Measurements from ENCODE around the gene PRKAG2. TPM values are rescaled to one million over a fixed set of nuclear protein-coding genes. Genes with fewer than 3 reads are reported as not detected.

The PRKAG2 gene
- total RNA-seq, 1 donor: 42.7 TPM

GRCh38 chr7:151777908-151778670 lies 98.8 kb downstream of the PRKAG2 start:
- H3K27me3 ChIP-seq (ENCODE audit: insufficient read depth, low read length): no peaks in the 10 kb centered on the region
- peaks cover 8% of the 10 kb centered on the region for H3K4me1 ChIP-seq (ENCODE audit: insufficient read depth, low read length)
- H3K9me3 ChIP-seq (ENCODE audit: low read depth, low read length): no peaks in the 10 kb centered on the region
- no peak overlapping the region for H3K4me3 ChIP-seq (ENCODE audit: low read length)

- no peak overlapping the region for H3K4me3 ChIP-seq (ENCODE audit: low read length)
- H3K27me3 ChIP-seq (ENCODE audit: insufficient read depth, low read length): no peaks in the 10 kb centered on the region
- H3K9me3 ChIP-seq (ENCODE audit: low read depth, low read length): no peaks in the 10 kb centered on the region
- peaks cover 2% of the 10 kb centered on the region for H3K4me1 ChIP-seq (ENCODE audit: insufficient read depth, low read length)
Observed at GRCh38 chr7:151777495-151777880, 99.4 kb downstream of the PRKAG2 start.

- no peaks in the 10 kb centered on the region for H3K27me3 ChIP-seq (ENCODE audit: insufficient read depth, low read length)
- H3K4me3 ChIP-seq (ENCODE audit: low read length): no peak overlapping the region
- H3K9me3 ChIP-seq (ENCODE audit: low read depth, low read length): no peaks in the 10 kb centered on the region
- H3K4me1 ChIP-seq (ENCODE audit: insufficient read depth, low read length): no peaks in the 10 kb centered on the region
Observed at GRCh38 chr7:151776876-151777494, 99.9 kb downstream of the PRKAG2 start.

GRCh38 chr7:151776446-151776845 lies 100.5 kb downstream of the PRKAG2 start:
- H3K4me1 ChIP-seq (ENCODE audit: insufficient read depth, low read length): no peaks in the 10 kb centered on the region
- H3K27me3 ChIP-seq (ENCODE audit: insufficient read depth, low read length): no peaks in the 10 kb centered on the region
- H3K4me3 ChIP-seq (ENCODE audit: low read length): no peak overlapping the region
- no peaks in the 10 kb centered on the region for H3K9me3 ChIP-seq (ENCODE audit: low read depth, low read length)

GRCh38 chr7:151775547-151776443 lies 101.1 kb downstream of the PRKAG2 start:
- H3K4me3 ChIP-seq (ENCODE audit: low read length): no peak overlapping the region
- H3K9me3 ChIP-seq (ENCODE audit: low read depth, low read length): no peaks in the 10 kb centered on the region
- no peaks in the 10 kb centered on the region for H3K27me3 ChIP-seq (ENCODE audit: insufficient read depth, low read length)
- H3K4me1 ChIP-seq (ENCODE audit: insufficient read depth, low read length): no peaks in the 10 kb centered on the region

GRCh38 chr7:151774951-151775350 lies 102.0 kb downstream of the PRKAG2 start:
- Histone ChIP-seq H3K4me1 (ENCODE audit: insufficient read depth, low read length) (peaks cover 3% of the 10 kb centered on the region), H3K27me3 (ENCODE audit: insufficient read depth, low read length) (no peaks in the 10 kb centered on the region), H3K9me3 (ENCODE audit: low read depth, low read length) (no peaks in the 10 kb centered on the region), H3K4me3 (ENCODE audit: low read length) (no peak overlapping the region)

- Histone ChIP-seq H3K27me3 (ENCODE audit: insufficient read depth, low read length) (no peaks in the 10 kb centered on the region), H3K9me3 (ENCODE audit: low read depth, low read length) (no peaks in the 10 kb centered on the region), H3K4me1 (ENCODE audit: insufficient read depth, low read length) (peaks cover 15% of the 10 kb centered on the region), H3K4me3 (ENCODE audit: low read length) (no peak overlapping the region)
Observed at GRCh38 chr7:151773797-151774196, 103.1 kb downstream of the PRKAG2 start.

GRCh38 chr7:151770232-151770631 lies 106.7 kb downstream of the PRKAG2 start:
- Histone ChIP-seq H3K4me1 (ENCODE audit: insufficient read depth, low read length) (peaks cover 32% of the 10 kb centered on the region), H3K4me3 (ENCODE audit: low read length) (no peak overlapping the region), H3K9me3 (ENCODE audit: low read depth, low read length) (no peaks in the 10 kb centered on the region), H3K27me3 (ENCODE audit: insufficient read depth, low read length) (no peaks in the 10 kb centered on the region)

- H3K9me3 ChIP-seq (ENCODE audit: low read depth, low read length): no peaks in the 10 kb centered on the region
- no peak overlapping the region for H3K4me3 ChIP-seq (ENCODE audit: low read length)
- H3K27me3 ChIP-seq (ENCODE audit: insufficient read depth, low read length): no peaks in the 10 kb centered on the region
- H3K4me1 ChIP-seq (ENCODE audit: insufficient read depth, low read length): peaks cover 32% of the 10 kb centered on the region
Observed at GRCh38 chr7:151769188-151769821, 107.6 kb downstream of the PRKAG2 start.

- Histone ChIP-seq H3K4me3 (ENCODE audit: low read length) (no peak overlapping the region), H3K4me1 (ENCODE audit: insufficient read depth, low read length) (peaks cover 32% of the 10 kb centered on the region)
Observed at GRCh38 chr7:151768805-151769187, 108.1 kb downstream of the PRKAG2 start.

GRCh38 chr7:151767557-151767956 lies 109.4 kb downstream of the PRKAG2 start:
- no peak overlapping the region for H3K4me3 ChIP-seq (ENCODE audit: low read length)
- no peaks in the 10 kb centered on the region for H3K9me3 ChIP-seq (ENCODE audit: low read depth, low read length)
- no peaks in the 10 kb centered on the region for H3K27me3 ChIP-seq (ENCODE audit: insufficient read depth, low read length)
- H3K4me1 ChIP-seq (ENCODE audit: insufficient read depth, low read length): peaks cover 32% of the 10 kb centered on the region

More at GRCh38 chr7:151768805-151769187, 108.1 kb downstream of the PRKAG2 start:
- H3K27me3 ChIP-seq (ENCODE audit: insufficient read depth, low read length): no peaks in the 10 kb centered on the region
- H3K9me3 ChIP-seq (ENCODE audit: low read depth, low read length): no peaks in the 10 kb centered on the region

- no peaks in the 10 kb centered on the region for H3K27me3 ChIP-seq (ENCODE audit: insufficient read depth, low read length)
- peaks cover 22% of the 10 kb centered on the region for H3K4me1 ChIP-seq (ENCODE audit: insufficient read depth, low read length)
- no peaks in the 10 kb centered on the region for H3K9me3 ChIP-seq (ENCODE audit: low read depth, low read length)
- H3K4me3 ChIP-seq (ENCODE audit: low read length): no peak overlapping the region
Observed at GRCh38 chr7:151764056-151764920, 112.6 kb downstream of the PRKAG2 start.

GRCh38 chr7:151763420-151763984 lies 113.4 kb downstream of the PRKAG2 start:
- Histone ChIP-seq H3K4me1 (ENCODE audit: insufficient read depth, low read length) (peaks cover 14% of the 10 kb centered on the region), H3K4me3 (ENCODE audit: low read length) (no peak overlapping the region), H3K27me3 (ENCODE audit: insufficient read depth, low read length) (no peaks in the 10 kb centered on the region), H3K9me3 (ENCODE audit: low read depth, low read length) (no peaks in the 10 kb centered on the region)

Data from mononuclear cell (primary cell).